DOHH2 (cell line): ENCODE results near the gene WASL.

ENCODE experiments used
- H3F3A ChIP-seq: fragments of 200-600 bp; sonication (generic), shearing (Covaris generic); 2 replicates; pipeline ENCODE4 v1.6.0; 2016; ENCODE audit warnings: antibody characterized with exemption, mild to moderate bottlenecking; ENCODE audit not compliant: control insufficient read depth, insufficient read depth
- H3K27ac ChIP-seq: fragments of 200-600 bp; sonication (generic); 2 replicates; pipeline ENCODE4 v1.5.1; 2014; ENCODE audit warnings: low read depth, mild to moderate bottlenecking, low read length, moderate library complexity
- H3K27me3 ChIP-seq: fragments of 200-600 bp; sonication (generic); 2 replicates; pipeline ENCODE4 v1.6.1; 2014; ENCODE audit warnings: mild to moderate bottlenecking, low read length, mixed read lengths; ENCODE audit not compliant: control insufficient read depth
- H3K36me3 ChIP-seq: fragments of 200-600 bp; sonication (generic); 2 replicates; pipeline ENCODE4 v1.6.1; 2014; ENCODE audit warnings: mild to moderate bottlenecking, low read length, moderate library complexity, mixed read lengths; ENCODE audit not compliant: control insufficient read depth
- H3K4me1 ChIP-seq: fragments of 200-600 bp; sonication (generic); 2 replicates; pipeline ENCODE4 v1.6.1; 2014; ENCODE audit warnings: mild to moderate bottlenecking, low read length, mixed read lengths; ENCODE audit not compliant: control insufficient read depth
- H3K4me2 ChIP-seq: fragments of 200-600 bp; sonication (generic); 2 replicates; pipeline ENCODE4 v1.6.0; 2014; ENCODE audit warnings: mild to moderate bottlenecking, low read length, moderate library complexity
- H3K4me3 ChIP-seq: fragments of 200-600 bp; sonication (generic); 2 replicates; pipeline ENCODE4 v1.5.1; 2014; ENCODE audit warnings: mild to moderate bottlenecking, low read length, mixed read lengths
- H3K79me2 ChIP-seq: fragments of 200-600 bp; sonication (generic); 2 replicates; pipeline ENCODE4 v1.6.1; 2014; ENCODE audit warnings: mild to moderate bottlenecking, low read length, mixed read lengths; ENCODE audit not compliant: control insufficient read depth
- H3K9me2 ChIP-seq: fragments of 200-600 bp; sonication (generic); replicated peaks from 2 replicates; pipeline ENCODE4 v1.6.1; 2014; ENCODE audit warnings: mild to moderate bottlenecking, low read length, mixed read lengths; ENCODE audit not compliant: control insufficient read depth
- H3K9me3 ChIP-seq: fragments of 200-600 bp; sonication (generic); 2 replicates; pipeline ENCODE4 v1.6.1; 2014; ENCODE audit warnings: antibody characterized with exemption, low read length, mixed read lengths; ENCODE audit not compliant: control insufficient read depth, insufficient read depth
- H4K20me1 ChIP-seq: fragments of 200-600 bp; sonication (generic); 2 replicates; pipeline ENCODE4 v1.6.0; 2014; ENCODE audit warnings: low read depth, mild to moderate bottlenecking, antibody characterized with exemption, low read length, moderate library complexity; ENCODE audit not compliant: control insufficient read depth, insufficient read depth
- EZH2phosphoT487 ChIP-seq: fragments of 200-600 bp; sonication (generic); IDR thresholded peaks from 2 replicates; pipeline ENCODE4 v1.6.1; 2017; ENCODE audit warnings: borderline replicate concordance, mild to moderate bottlenecking, antibody characterized with exemption, low read length, moderate library complexity, mixed read lengths
- TF ChIP-seq, protein P1 (sequence below): fragments of 200-600 bp; sonication (generic); IDR thresholded peaks from one replicate; pipeline ENCODE4 v1.5.1; 2014; ENCODE audit warnings: antibody characterized with exemption, mild to moderate bottlenecking, low read depth, low read length; ENCODE audit not compliant: poor library complexity, severe bottlenecking

WASL gene

GRCh38 chr7:123690550-123690949, 58.3 kb downstream of the WASL start:
- H3K36me3 ChIP-seq = peaks cover 57% of the 10 kb centered on the region

DNA sequence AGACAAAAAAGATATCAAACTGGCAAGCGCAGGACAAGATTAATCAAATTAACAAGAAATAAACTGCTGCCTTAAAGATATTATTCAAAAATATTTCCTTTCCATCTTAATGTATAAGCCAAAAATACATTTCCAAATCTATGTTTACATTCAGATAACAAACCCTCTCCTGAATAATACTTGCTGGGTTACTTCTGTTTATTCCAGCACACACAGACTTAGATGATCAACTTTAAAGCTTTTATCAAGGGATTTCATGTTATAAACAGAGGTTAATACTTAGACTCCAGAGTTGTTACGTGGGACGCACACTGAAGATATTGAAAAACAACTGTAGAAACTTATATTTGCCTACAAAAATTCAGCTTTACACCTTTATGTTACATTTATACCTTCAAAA, 59.6 kb downstream of the WASL start:
- peaks cover 54% of the 10 kb centered on the region for H3K36me3 ChIP-seq
- H3K9me2 ChIP-seq = no peaks in the 10 kb centered on the region
- no peak overlapping the region for H3K27ac ChIP-seq
- TF ChIP-seq EZH2phosphoT487 = no peak
- TF ChIP-seq, protein P1, sequence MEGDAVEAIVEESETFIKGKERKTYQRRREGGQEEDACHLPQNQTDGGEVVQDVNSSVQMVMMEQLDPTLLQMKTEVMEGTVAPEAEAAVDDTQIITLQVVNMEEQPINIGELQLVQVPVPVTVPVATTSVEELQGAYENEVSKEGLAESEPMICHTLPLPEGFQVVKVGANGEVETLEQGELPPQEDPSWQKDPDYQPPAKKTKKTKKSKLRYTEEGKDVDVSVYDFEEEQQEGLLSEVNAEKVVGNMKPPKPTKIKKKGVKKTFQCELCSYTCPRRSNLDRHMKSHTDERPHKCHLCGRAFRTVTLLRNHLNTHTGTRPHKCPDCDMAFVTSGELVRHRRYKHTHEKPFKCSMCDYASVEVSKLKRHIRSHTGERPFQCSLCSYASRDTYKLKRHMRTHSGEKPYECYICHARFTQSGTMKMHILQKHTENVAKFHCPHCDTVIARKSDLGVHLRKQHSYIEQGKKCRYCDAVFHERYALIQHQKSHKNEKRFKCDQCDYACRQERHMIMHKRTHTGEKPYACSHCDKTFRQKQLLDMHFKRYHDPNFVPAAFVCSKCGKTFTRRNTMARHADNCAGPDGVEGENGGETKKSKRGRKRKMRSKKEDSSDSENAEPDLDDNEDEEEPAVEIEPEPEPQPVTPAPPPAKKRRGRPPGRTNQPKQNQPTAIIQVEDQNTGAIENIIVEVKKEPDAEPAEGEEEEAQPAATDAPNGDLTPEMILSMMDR = no peak
- no peaks in the 10 kb centered on the region for H3K27me3 ChIP-seq
- H3K9me3 ChIP-seq = no peaks in the 10 kb centered on the region
- H3F3A ChIP-seq = 0 out of 2 replicates have a peak, but pooled peaks cover 4% of the 10 kb centered on the region
- H3K4me3 ChIP-seq = no peak overlapping the region
- H3K79me2 ChIP-seq = no peaks in the 10 kb centered on the region
- H3K4me2 ChIP-seq = no peak overlapping the region
- no peaks in the 10 kb centered on the region for H4K20me1 ChIP-seq
- no peaks in the 10 kb centered on the region for H3K4me1 ChIP-seq

More at GRCh38 chr7:123690550-123690949, 58.3 kb downstream of the WASL start:
- Histone ChIP-seq H4K20me1 (no peaks in the 10 kb centered on the region), H3K27ac (no peak overlapping the region), H3K9me2 (no peaks in the 10 kb centered on the region), H3K27me3 (no peaks in the 10 kb centered on the region), H3K4me1 (no peaks in the 10 kb centered on the region), H3K9me3 (no peaks in the 10 kb centered on the region), H3K4me3 (no peak overlapping the region), H3K4me2 (no peak overlapping the region), H3K79me2 (no peaks in the 10 kb centered on the region), H3F3A (no peaks in the 10 kb centered on the region)
- TF ChIP-seq EZH2phosphoT487 = no peak
- TF ChIP-seq, protein P1 = no peak

DNA sequence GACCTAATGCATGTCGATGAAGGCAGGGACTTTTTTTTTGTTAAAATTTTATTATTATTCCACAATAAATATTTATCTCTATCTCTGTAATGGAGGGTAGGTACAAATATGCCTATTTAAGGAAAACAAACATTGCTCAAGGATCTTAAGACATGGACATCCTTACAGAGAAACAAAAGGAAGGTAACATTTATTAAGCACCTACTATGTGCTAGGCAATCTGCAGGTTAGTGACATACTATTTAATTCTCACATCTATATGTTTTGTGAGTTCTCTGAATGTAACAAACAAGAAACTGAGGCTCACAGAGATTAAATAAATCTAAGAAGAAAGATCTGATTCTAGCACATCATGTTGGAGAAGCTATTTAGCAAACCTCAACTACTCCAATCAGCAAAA, 61.1 kb downstream of the WASL start:
- no peak for TF ChIP-seq EZH2phosphoT487
- Histone ChIP-seq H3K9me3 (no peaks in the 10 kb centered on the region), H4K20me1 (no peaks in the 10 kb centered on the region), H3K9me2 (no peaks in the 10 kb centered on the region), H3K4me1 (no peaks in the 10 kb centered on the region), H3K27me3 (no peaks in the 10 kb centered on the region), H3K4me2 (no peak overlapping the region), H3K4me3 (no peak overlapping the region), H3K27ac (no peak overlapping the region), H3K79me2 (no peaks in the 10 kb centered on the region), H3F3A (peaks cover 17% of the 10 kb centered on the region; the same call in 1 of the 2 replicates), H3K36me3 (peaks cover 60% of the 10 kb centered on the region)

DNA sequence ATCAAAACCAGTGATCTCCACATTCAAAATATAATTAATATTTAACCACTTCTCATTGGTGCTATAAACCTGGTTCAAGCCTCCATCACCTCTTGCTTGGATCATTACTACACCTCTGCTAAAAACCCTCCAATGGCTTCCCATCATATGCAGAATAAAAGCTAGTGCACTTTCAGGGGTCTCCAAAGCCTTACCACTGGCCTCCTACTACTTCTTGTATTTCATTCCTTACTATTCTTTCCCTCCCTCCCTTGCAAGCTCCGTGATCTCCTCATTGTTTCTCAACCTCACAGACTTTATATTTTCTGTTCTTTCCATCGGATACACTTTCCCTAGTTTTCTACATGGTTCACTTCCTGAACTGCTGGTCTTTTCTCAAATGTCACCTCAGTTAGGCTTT, 61.6 kb downstream of the WASL start:
- Histone ChIP-seq H3K36me3 (peaks cover 55% of the 10 kb centered on the region), H4K20me1 (no peaks in the 10 kb centered on the region)

More for the DNA sequence above, 61.6 kb downstream of the WASL start:
- no peaks in the 10 kb centered on the region for H3K9me2 ChIP-seq
- H3K4me3 ChIP-seq = no peak overlapping the region
- no peak overlapping the region for H3K4me2 ChIP-seq
- no peaks in the 10 kb centered on the region for H3K79me2 ChIP-seq
- TF ChIP-seq EZH2phosphoT487 = no peak
- TF ChIP-seq, protein P1 = no peak
- H3F3A ChIP-seq = peaks cover 17% of the 10 kb centered on the region; the same call in 1 of the 2 replicates
- no peaks in the 10 kb centered on the region for H3K27me3 ChIP-seq
- no peaks in the 10 kb centered on the region for H3K4me1 ChIP-seq
- H3K27ac ChIP-seq = no peak overlapping the region
- no peaks in the 10 kb centered on the region for H3K9me3 ChIP-seq
